Measurements from ENCODE around the gene VIL1. TPM values are rescaled to one million over a fixed set of nuclear protein-coding genes. Genes with fewer than 3 reads are reported as not detected.

The VIL1 gene
- total RNA-seq, 1 donor = not detected

- H3K4me2 ChIP-seq (ENCODE audit: insufficient read depth, low read length) = no peak overlapping the region
- peaks cover 4% of the 10 kb centered on the region for H3K27me3 ChIP-seq (ENCODE audit: insufficient read depth, low read length)
- no peaks in the 10 kb centered on the region for H4K20me1 ChIP-seq (ENCODE audit: insufficient read depth, low read length)
- no peak overlapping the region for H2AFZ ChIP-seq (ENCODE audit: low read length)
- no peaks in the 10 kb centered on the region for H3K79me2 ChIP-seq (ENCODE audit: insufficient read depth, low read length)
- no peak for DNase-seq (ENCODE audit: insufficient read length, low spot score, missing footprints)
- no peaks in the 10 kb centered on the region for H3K36me3 ChIP-seq (ENCODE audit: insufficient read depth, low read length)
- H3K4me1 ChIP-seq (ENCODE audit: insufficient read depth, low read length) = peaks cover 6% of the 10 kb centered on the region
- no peak for TF ChIP-seq CTCF (IDR thresholded peaks at IDR 0.05; ENCODE audit: extremely low read depth, low read depth, low read length)
- no peaks in the 10 kb centered on the region for H3K9me3 ChIP-seq (ENCODE audit: low read depth, low read length)
- H3K27ac ChIP-seq (ENCODE audit: low read depth, low read length) = no peak overlapping the region
- no peak overlapping the region for H3K4me3 ChIP-seq (ENCODE audit: insufficient read depth, low read length)
Observed at GRCh38 chr2:218374795-218375194, 44.1 kb upstream of the VIL1 start.

- H3K36me3 ChIP-seq (ENCODE audit: insufficient read depth, low read length) = no peaks in the 10 kb centered on the region
- no peaks in the 10 kb centered on the region for H3K79me2 ChIP-seq (ENCODE audit: insufficient read depth, low read length)
- H3K27me3 ChIP-seq (ENCODE audit: insufficient read depth, low read length) = peaks cover 4% of the 10 kb centered on the region
- no peak overlapping the region for H3K27ac ChIP-seq (ENCODE audit: low read depth, low read length)
- no peaks in the 10 kb centered on the region for H4K20me1 ChIP-seq (ENCODE audit: insufficient read depth, low read length)
- no peak overlapping the region for H3K4me2 ChIP-seq (ENCODE audit: insufficient read depth, low read length)
- H3K4me1 ChIP-seq (ENCODE audit: insufficient read depth, low read length) = peaks cover 6% of the 10 kb centered on the region
- TF ChIP-seq CTCF (IDR thresholded peaks at IDR 0.05; ENCODE audit: extremely low read depth, low read depth, low read length) = no peak
- H3K9me3 ChIP-seq (ENCODE audit: low read depth, low read length) = no peaks in the 10 kb centered on the region
- peak; percentile 62 for DNase-seq (ENCODE audit: insufficient read length, low spot score, missing footprints)
- no peak overlapping the region for H2AFZ ChIP-seq (ENCODE audit: low read length)
- no peak overlapping the region for H3K4me3 ChIP-seq (ENCODE audit: insufficient read depth, low read length)
Observed at GRCh38 chr2:218375212-218375611, 43.7 kb upstream of the VIL1 start.

- no peak for TF ChIP-seq CTCF (IDR thresholded peaks at IDR 0.05; ENCODE audit: extremely low read depth, low read depth, low read length)
Observed at GRCh38 chr2:218378053-218378452, 40.9 kb upstream of the VIL1 start.

GRCh38 chr2:218381916-218382366 lies 37.0 kb upstream of the VIL1 start, which contains the start of gene SLC11A1:
TSS of gene SLC11A1 (plus strand) at chr2:218382273. CDS start at chr2:218382369, 96 bp downstream.
- peak; percentile 39 for DNase-seq (ENCODE audit: insufficient read length, low spot score, missing footprints)
- Histone ChIP-seq H4K20me1 (ENCODE audit: insufficient read depth, low read length) (no peaks in the 10 kb centered on the region), H3K9me3 (ENCODE audit: low read depth, low read length) (no peaks in the 10 kb centered on the region), H2AFZ (ENCODE audit: low read length) (no peak within 1 kb of the TSS), H3K4me3 (ENCODE audit: insufficient read depth, low read length) (no peak within 1 kb of the TSS), H3K27me3 (ENCODE audit: insufficient read depth, low read length) (peaks cover 14% of the 10 kb centered on the region), H3K27ac (ENCODE audit: low read depth, low read length) (no peak within 1 kb of the TSS), H3K4me1 (ENCODE audit: insufficient read depth, low read length) (no peaks in the 10 kb centered on the region), H3K4me2 (ENCODE audit: insufficient read depth, low read length) (no peak within 1 kb of the TSS), H3K36me3 (ENCODE audit: insufficient read depth, low read length) (no peaks in the 10 kb centered on the region), H3K79me2 (ENCODE audit: insufficient read depth, low read length) (no peaks in the 10 kb centered on the region)
- no peak for TF ChIP-seq CTCF (IDR thresholded peaks at IDR 0.05; ENCODE audit: extremely low read depth, low read depth, low read length)

More at GRCh38 chr2:218378053-218378452, 40.9 kb upstream of the VIL1 start:
- Histone ChIP-seq H3K27ac (ENCODE audit: low read depth, low read length) (no peak overlapping the region), H3K79me2 (ENCODE audit: insufficient read depth, low read length) (no peaks in the 10 kb centered on the region), H2AFZ (ENCODE audit: low read length) (no peak overlapping the region), H4K20me1 (ENCODE audit: insufficient read depth, low read length) (no peaks in the 10 kb centered on the region), H3K4me1 (ENCODE audit: insufficient read depth, low read length) (no peaks in the 10 kb centered on the region), H3K36me3 (ENCODE audit: insufficient read depth, low read length) (no peaks in the 10 kb centered on the region), H3K4me3 (ENCODE audit: insufficient read depth, low read length) (no peak overlapping the region), H3K4me2 (ENCODE audit: insufficient read depth, low read length) (no peak overlapping the region), H3K9me3 (ENCODE audit: low read depth, low read length) (no peaks in the 10 kb centered on the region), H3K27me3 (ENCODE audit: insufficient read depth, low read length) (peaks cover 13% of the 10 kb centered on the region)
- no peak for DNase-seq (ENCODE audit: insufficient read length, low spot score, missing footprints)
